Activated CD8-positive, alpha-beta memory T cell treated with anti-CD3 and anti-CD28 coated beads, Interleukin-2, amount 10 ng/mL, durations not matched to agents 7 days and 5 days (primary cell): ENCODE results near the gene TRMT1L. TPM values are rescaled to one million over a fixed set of nuclear protein-coding genes. Genes with fewer than 3 reads are reported as not detected.

Experiments used
- ATAC-seq: fragments of 150-1000 bp; cut with Tn5 transposase; one replicate; pipeline ENCODE4 v1.10.0; 2021; ENCODE audit warnings: moderate library complexity
- CTCF ChIA-PET: fragments of 350-600 bp; sonication (Branson Sonifier 250); formaldehyde crosslinking; loops from one replicate; lab custom pipeline; 2021; ENCODE audit warnings: antibody characterized with exemption; lab: Charles Lee
- DNase-seq: peaks from one replicate; pipeline ENCODE4 v3.0.0-alpha.2; 2020
- H3K27ac Mint-ChIP-seq: one replicate; pipeline ENCODE4 v1.8.0; 2021; ENCODE audit warnings: mild to moderate bottlenecking, mixed read lengths
- H3K27me3 Mint-ChIP-seq: one replicate; pipeline ENCODE4 v1.8.0; 2021; ENCODE audit warnings: mixed read lengths
- H3K36me3 Mint-ChIP-seq: one replicate; pipeline ENCODE4 v1.8.0; 2021; ENCODE audit warnings: mild to moderate bottlenecking, mixed read lengths
- H3K4me1 Mint-ChIP-seq: one replicate; pipeline ENCODE4 v1.8.0; 2021; ENCODE audit warnings: mixed read lengths
- H3K4me3 Mint-ChIP-seq: one replicate; pipeline ENCODE4 v1.8.0; 2021; ENCODE audit warnings: mild to moderate bottlenecking, moderate library complexity, mixed read lengths
- H3K9me3 Mint-ChIP-seq: one replicate; pipeline ENCODE4 v1.8.0; 2022; ENCODE audit warnings: low read depth, mixed read lengths
- total RNA-seq, 2 experiments: library from RNA; stranded (reverse); gene quantifications; one replicate each; pipeline ENCODE4 v1.2.3, GENCODE V29; 2021

The TRMT1L gene
- total RNA-seq, 2 experiments from 2014 or later: 23.2 to 24.4 TPM

GRCh38 chr1:185069202-185069772 lies 87.5 kb downstream of the TRMT1L start:
- no peak for ATAC-seq
- H3K36me3 Mint-ChIP-seq: peaks cover 36% of the 10 kb centered on the region
- H3K9me3 Mint-ChIP-seq: no peaks in the 10 kb centered on the region
- no peak overlapping the region for H3K4me3 Mint-ChIP-seq
- CTCF ChIA-PET: interaction anchor here (1.1 to 1.3 kb wide), 2 partner anchors 9 to 23 kb away, joined by 3 read pairs; partner anchors contain the start of gene RNF2
- no peaks in the 10 kb centered on the region for H3K27me3 Mint-ChIP-seq
- DNase-seq: no peak
- H3K4me1 Mint-ChIP-seq: peaks cover 4% of the 10 kb centered on the region
- no peak overlapping the region for H3K27ac Mint-ChIP-seq

- H3K4me1 Mint-ChIP-seq: peaks cover 4% of the 10 kb centered on the region
- CTCF ChIA-PET: interaction anchor here (1.1 kb wide), 1 partner anchor 23 kb away, joined by 3 read pairs; the partner anchor contains the start of gene RNF2
- no peak overlapping the region for H3K27ac Mint-ChIP-seq
- peaks cover 38% of the 10 kb centered on the region for H3K36me3 Mint-ChIP-seq
- no peak overlapping the region for H3K4me3 Mint-ChIP-seq
- no peaks in the 10 kb centered on the region for H3K27me3 Mint-ChIP-seq
- DNase-seq: no peak
- ATAC-seq: no peak
- H3K9me3 Mint-ChIP-seq: no peaks in the 10 kb centered on the region
Observed at GRCh38 chr1:185068341-185068740, 88.4 kb downstream of the TRMT1L start.

Other genes with a start within 250 kb of the TRMT1L start
- 10 to 100 TPM; 55.5 to 60.8 TPM for gene NIBAN1, start 182.4 kb downstream of the TRMT1L start, total RNA-seq
- gene RNF2, start 111.4 kb downstream of the TRMT1L start, total RNA-seq: 10 to 100 TPM; 16.1 to 24.9 TPM
- gene SWT1, start 214 bp upstream of the TRMT1L start, total RNA-seq: 1 to 10 TPM; 2.2 to 2.4 TPM
- 100 to 1,000 TPM; 251 to 509 TPM for gene IVNS1ABP, start 160.3 kb upstream of the TRMT1L start, total RNA-seq